Gastrocnemius medialis (tissue), 4 donors: ENCODE measurements around the gene ROMO1.

Experiments used
- POLR2A ChIP-seq, 2 donors: fragments of 450-650 bp; IDR thresholded peaks; one replicate each; pipeline ENCODE4 v1.6.1; 2017; ENCODE audit warnings: antibody characterized with exemption in 2 of 2, mild to moderate bottlenecking in 2 of 2, moderate library complexity in 2 of 2
- TF ChIP-seq, protein P1 (sequence below), 5 experiments: fragments of 450-650 bp in 3 of 5; fragments of 200-600 bp in 2 of 5; sonication (generic) in 2 of 5; IDR thresholded peaks in 4 of 5; conservative IDR thresholded peaks in 1 of 5; 1 replicate in 4 of 5; 2 replicates in 1 of 5; pipeline ENCODE4 v1.5.1; 2016 to 2019; ENCODE audit warnings: antibody characterized with exemption in 5 of 5, mild to moderate bottlenecking in 3 of 5, moderate library complexity in 3 of 5

DNA sequence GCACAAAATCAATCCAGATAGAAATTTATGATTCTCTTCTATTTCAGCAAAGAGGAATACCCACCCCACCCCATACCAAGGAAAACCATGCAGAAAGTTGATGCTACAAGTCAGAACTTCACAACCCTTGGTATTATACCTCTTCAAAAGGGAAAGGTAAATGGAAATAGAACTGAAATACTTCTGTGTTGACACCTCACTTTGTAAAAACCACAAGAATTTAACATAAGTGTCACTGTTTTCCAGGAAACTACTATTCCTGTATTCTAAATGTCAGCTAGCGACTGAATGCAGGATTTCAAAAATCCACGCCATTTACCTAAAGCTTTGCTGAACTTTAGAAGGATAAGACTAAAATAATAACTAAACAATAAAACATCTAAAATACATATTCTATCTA lies 38.2 kb upstream of the ROMO1 start:
- TF ChIP-seq POLR2A (IDR thresholded peaks at IDR 0.05), result no peak
- TF ChIP-seq, protein P1, sequence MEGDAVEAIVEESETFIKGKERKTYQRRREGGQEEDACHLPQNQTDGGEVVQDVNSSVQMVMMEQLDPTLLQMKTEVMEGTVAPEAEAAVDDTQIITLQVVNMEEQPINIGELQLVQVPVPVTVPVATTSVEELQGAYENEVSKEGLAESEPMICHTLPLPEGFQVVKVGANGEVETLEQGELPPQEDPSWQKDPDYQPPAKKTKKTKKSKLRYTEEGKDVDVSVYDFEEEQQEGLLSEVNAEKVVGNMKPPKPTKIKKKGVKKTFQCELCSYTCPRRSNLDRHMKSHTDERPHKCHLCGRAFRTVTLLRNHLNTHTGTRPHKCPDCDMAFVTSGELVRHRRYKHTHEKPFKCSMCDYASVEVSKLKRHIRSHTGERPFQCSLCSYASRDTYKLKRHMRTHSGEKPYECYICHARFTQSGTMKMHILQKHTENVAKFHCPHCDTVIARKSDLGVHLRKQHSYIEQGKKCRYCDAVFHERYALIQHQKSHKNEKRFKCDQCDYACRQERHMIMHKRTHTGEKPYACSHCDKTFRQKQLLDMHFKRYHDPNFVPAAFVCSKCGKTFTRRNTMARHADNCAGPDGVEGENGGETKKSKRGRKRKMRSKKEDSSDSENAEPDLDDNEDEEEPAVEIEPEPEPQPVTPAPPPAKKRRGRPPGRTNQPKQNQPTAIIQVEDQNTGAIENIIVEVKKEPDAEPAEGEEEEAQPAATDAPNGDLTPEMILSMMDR (IDR thresholded peaks at IDR 0.05 in 4 of 5, conservative IDR thresholded peaks at IDR 0.05 in 1 of 5), result no peak
